H9 (cell line): ENCODE data around the gene RAB6B. TPM values are rescaled to one million over a fixed set of nuclear protein-coding genes. Genes with fewer than 3 reads are reported as not detected.

Source experiments
- DNase-seq: peaks from one replicate; pipeline ENCODE4 v3.0.0-alpha.2; 2017
- H2AFZ ChIP-seq: one replicate; pipeline ENCODE4 v1.6.1; 2013; ENCODE audit warnings: mild to moderate bottlenecking, low read length, control low read depth, moderate library complexity
- H2AK5ac ChIP-seq: 2 replicates; pipeline ENCODE4 v1.6.1; 2013; ENCODE audit warnings: low read length, control low read depth, mixed read lengths; ENCODE audit not compliant: insufficient read length
- H2BK120ac ChIP-seq: one replicate; pipeline ENCODE4 v1.6.1; 2013; ENCODE audit warnings: low read depth, mild to moderate bottlenecking, low read length, control low read depth, inconsistent platforms; ENCODE audit not compliant: poor library complexity, severe bottlenecking
- H2BK12ac ChIP-seq: 2 replicates; pipeline ENCODE4 v1.6.1; 2013; ENCODE audit warnings: low read length, control low read depth, mixed read lengths, low read depth; ENCODE audit not compliant: insufficient read length
- H2BK15ac ChIP-seq: 2 replicates; pipeline ENCODE4 v1.6.1; 2013; ENCODE audit warnings: low read depth, low read length, control low read depth
- H2BK20ac ChIP-seq: one replicate; pipeline ENCODE4 v1.6.1; 2013; ENCODE audit warnings: low read depth, mild to moderate bottlenecking, low read length, control low read depth, inconsistent platforms; ENCODE audit not compliant: poor library complexity, severe bottlenecking
- H2BK5ac ChIP-seq: 2 replicates; pipeline ENCODE4 v1.6.1; 2013; ENCODE audit warnings: low read length, control low read depth, mixed read lengths; ENCODE audit not compliant: insufficient read length
- H3K14ac ChIP-seq: 2 replicates; pipeline ENCODE4 v1.6.1; 2013; ENCODE audit warnings: low read length, control low read depth; ENCODE audit not compliant: insufficient read depth
- H3K18ac ChIP-seq: 2 replicates; pipeline ENCODE4 v1.6.1; 2013; ENCODE audit warnings: low read depth, mild to moderate bottlenecking, mixed read lengths, low read length, control low read depth; ENCODE audit not compliant: insufficient read length
- H3K23ac ChIP-seq: 2 replicates; pipeline ENCODE4 v1.6.1; 2013; ENCODE audit warnings: low read length, control low read depth, mixed read lengths, low read depth; ENCODE audit not compliant: insufficient read length
- H3K23me2 ChIP-seq: 2 replicates; pipeline ENCODE4 v1.6.1; 2013; ENCODE audit warnings: low read depth, mild to moderate bottlenecking, mixed read lengths, low read length, control low read depth; ENCODE audit not compliant: insufficient read length, poor library complexity, severe bottlenecking
- H3K27ac ChIP-seq: 2 replicates; pipeline ENCODE4 v1.5.1; 2013; ENCODE audit warnings: low read length, control low read depth, mixed read lengths, low read depth; ENCODE audit not compliant: insufficient read length
- H3K27me3 ChIP-seq: 2 replicates; pipeline ENCODE4 v1.6.1; 2013; ENCODE audit warnings: low read length, control low read depth, inconsistent platforms; ENCODE audit not compliant: insufficient read depth
- H3K4ac ChIP-seq: 2 replicates; pipeline ENCODE4 v1.6.1; 2013; ENCODE audit warnings: low read depth, mild to moderate bottlenecking, control low read depth, inconsistent platforms, low read length, moderate library complexity
- H3K4me1 ChIP-seq: 2 replicates; pipeline ENCODE4 v1.6.1; 2013; ENCODE audit warnings: low read length, control low read depth, inconsistent platforms; ENCODE audit not compliant: insufficient read depth
- H3K4me2 ChIP-seq: 2 replicates; pipeline ENCODE4 v1.6.1; 2013; ENCODE audit warnings: low read length, control low read depth, mixed read lengths; ENCODE audit not compliant: insufficient read length, insufficient read depth
- H3K56ac ChIP-seq: 2 replicates; pipeline ENCODE4 v1.6.1; 2013; ENCODE audit warnings: low read depth, mild to moderate bottlenecking, mixed read lengths, low read length, control low read depth; ENCODE audit not compliant: insufficient read length
- H3K79me1 ChIP-seq: 2 replicates; pipeline ENCODE4 v1.6.1; 2013; ENCODE audit warnings: low read depth, mild to moderate bottlenecking, moderate library complexity, low read length, control low read depth, inconsistent platforms; ENCODE audit not compliant: insufficient read depth, poor library complexity, severe bottlenecking
- H3K79me2 ChIP-seq: 2 replicates; pipeline ENCODE4 v1.6.1; 2013; ENCODE audit warnings: low read length, control low read depth, inconsistent platforms; ENCODE audit not compliant: insufficient read depth
- H3K9ac ChIP-seq: 2 replicates; pipeline ENCODE4 v1.6.1; 2013; ENCODE audit warnings: low read length, control low read depth, mixed read lengths; ENCODE audit not compliant: insufficient read length; ENCODE audit errors: extremely low read depth
- H3K9me3 ChIP-seq: one replicate; pipeline ENCODE4 v1.6.1; 2013; ENCODE audit warnings: low read depth, low read length, inconsistent platforms; ENCODE audit not compliant: control insufficient read depth
- H3T11ph ChIP-seq: one replicate; pipeline ENCODE4 v1.6.1; 2013; ENCODE audit warnings: mild to moderate bottlenecking, low read length, control low read depth, inconsistent platforms
- H4K20me1 ChIP-seq: one replicate; pipeline ENCODE4 v1.6.1; 2013; ENCODE audit not compliant: control insufficient read depth, insufficient read length, insufficient read depth
- H4K5ac ChIP-seq: 2 replicates; pipeline ENCODE4 v1.6.1; 2013; ENCODE audit warnings: low read depth, mild to moderate bottlenecking, mixed read lengths, low read length, control low read depth; ENCODE audit not compliant: insufficient read length
- H4K8ac ChIP-seq: replicated peaks from 2 replicates; pipeline ENCODE4 v1.6.1; 2013; ENCODE audit warnings: low read length, control low read depth, mixed read lengths, low read depth; ENCODE audit not compliant: insufficient read length
- H4K91ac ChIP-seq: 2 replicates; pipeline ENCODE4 v1.6.1; 2013; ENCODE audit warnings: low read depth, mild to moderate bottlenecking, moderate library complexity, mixed read lengths, low read length, control low read depth; ENCODE audit not compliant: insufficient read length
- H3K27ac Mint-ChIP-seq, 3 experiments: 2 replicates in 2 of 3; 3 replicates in 1 of 3; pipeline ENCODE4 v1.8.0; 2020 to 2021; ENCODE audit warnings: mixed read lengths in 3 of 3, mild to moderate bottlenecking in 1 of 3, moderate library complexity in 1 of 3
- H3K27me3 Mint-ChIP-seq: 2 replicates; pipeline ENCODE4 v1.8.0; 2021; ENCODE audit warnings: low read depth, mild to moderate bottlenecking, moderate library complexity, mixed read lengths
- H3K36me3 Mint-ChIP-seq, 3 experiments: 2 replicates in 2 of 3; 3 replicates in 1 of 3; pipeline ENCODE4 v1.8.0; 2020 to 2021; ENCODE audit warnings: low read depth in 3 of 3, mixed read lengths in 3 of 3; ENCODE audit not compliant: insufficient read depth in 1 of 3
- H3K4me1 Mint-ChIP-seq, 2 experiments: 2 replicates each; pipeline ENCODE4 v1.8.0; 2020; ENCODE audit warnings: mixed read lengths in 2 of 2
- H3K4me3 Mint-ChIP-seq, 2 experiments: 2 replicates in 1 of 2; 3 replicates in 1 of 2; pipeline ENCODE4 v1.8.0; 2020 to 2021; ENCODE audit warnings: mild to moderate bottlenecking in 2 of 2, mixed read lengths in 2 of 2, moderate library complexity in 1 of 2
- H3K9me3 Mint-ChIP-seq, 2 experiments: 2 replicates in 1 of 2; 3 replicates in 1 of 2; pipeline ENCODE4 v1.8.0; 2020; ENCODE audit warnings: mild to moderate bottlenecking in 2 of 2, mixed read lengths in 2 of 2, moderate library complexity in 1 of 2
- WGBS: extraction: QIAGEN DNeasy Blood & Tissue Kit; methylation state at CpG from one replicate; pipeline ENCODE4 v1.1.7; 2013; ENCODE audit warnings: missing lambda C conversion rate, low lambda C conversion rate, mixed read lengths; ENCODE audit not compliant: insufficient read length; ENCODE audit errors: extremely low coverage; 5-methylcytosine and 5-hydroxymethylcytosine counted together
- total RNA-seq: library from RNA; stranded (reverse); gene quantifications from 2 replicates; pipeline ENCODE4 v1.2.1, GENCODE V29; 2021
- TF ChIP-seq, protein P1 (sequence below): fragments of 200-600 bp; sonication (generic); conservative IDR thresholded peaks from 3 replicates; pipeline ENCODE4 v1.8.0; 2021; ENCODE audit warnings: antibody characterized with exemption, mild to moderate bottlenecking

The RAB6B gene
- total RNA-seq, 1 experiment from 2014 or later, result 12.3 TPM

DNA sequence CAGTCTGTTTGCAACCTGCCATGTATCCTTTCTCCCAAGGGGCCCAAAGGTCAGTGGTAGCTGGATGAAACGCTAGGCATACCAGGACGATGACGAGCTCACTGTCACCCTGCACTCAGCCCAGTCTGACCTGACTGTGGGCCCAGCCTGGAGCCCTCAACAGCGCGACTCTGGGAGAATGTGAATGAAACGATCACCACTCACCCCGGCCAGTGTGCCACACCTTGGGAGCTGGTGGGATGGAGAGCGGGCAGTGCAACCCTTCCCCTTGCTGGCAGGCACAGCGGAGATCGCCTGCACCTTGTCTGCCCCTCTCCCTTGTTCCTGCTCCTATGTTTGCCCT, 62.9 kb downstream of the RAB6B start:
- Mint-ChIP-seq H3K27me3 (no peaks in the 10 kb centered on the region), H3K4me3 (no peak overlapping the region), H3K36me3 (0 out of 7 replicates have a peak, but pooled peaks cover 0 to 1% (median 0%) of the 10 kb centered on the region in 3 experiments), H3K27ac (no peak overlapping the region), H3K9me3 (no peaks in the 10 kb centered on the region), H3K4me1 (peaks cover 0 to 7% of the 10 kb centered on the region in 2 experiments; a peak in 1 of 4 replicates)
- no peaks in the 10 kb centered on the region for H3K79me1 ChIP-seq
- no peak overlapping the region for H2BK5ac ChIP-seq
- no peak overlapping the region for H4K91ac ChIP-seq
- H3K4ac ChIP-seq, result no peak overlapping the region
- DNase-seq, result no peak
- no peak overlapping the region for H3K56ac ChIP-seq
- no peaks in the 10 kb centered on the region for H3K4me1 ChIP-seq
- H3T11ph ChIP-seq, result no peak overlapping the region
- H3K18ac ChIP-seq, result no peak overlapping the region
- H2BK20ac ChIP-seq, result no peak overlapping the region
- no peaks in the 10 kb centered on the region for H4K20me1 ChIP-seq
- H3K9ac ChIP-seq, result no peak overlapping the region
- H3K4me2 ChIP-seq, result no peak overlapping the region
- no peak overlapping the region for H3K14ac ChIP-seq
- H3K23me2 ChIP-seq, result no peaks in the 10 kb centered on the region
- no peaks in the 10 kb centered on the region for H3K79me2 ChIP-seq
- H3K9me3 ChIP-seq, result no peaks in the 10 kb centered on the region
- no peak overlapping the region for H2AFZ ChIP-seq
- H3K27ac ChIP-seq, result no peak overlapping the region
- TF ChIP-seq, protein P1, sequence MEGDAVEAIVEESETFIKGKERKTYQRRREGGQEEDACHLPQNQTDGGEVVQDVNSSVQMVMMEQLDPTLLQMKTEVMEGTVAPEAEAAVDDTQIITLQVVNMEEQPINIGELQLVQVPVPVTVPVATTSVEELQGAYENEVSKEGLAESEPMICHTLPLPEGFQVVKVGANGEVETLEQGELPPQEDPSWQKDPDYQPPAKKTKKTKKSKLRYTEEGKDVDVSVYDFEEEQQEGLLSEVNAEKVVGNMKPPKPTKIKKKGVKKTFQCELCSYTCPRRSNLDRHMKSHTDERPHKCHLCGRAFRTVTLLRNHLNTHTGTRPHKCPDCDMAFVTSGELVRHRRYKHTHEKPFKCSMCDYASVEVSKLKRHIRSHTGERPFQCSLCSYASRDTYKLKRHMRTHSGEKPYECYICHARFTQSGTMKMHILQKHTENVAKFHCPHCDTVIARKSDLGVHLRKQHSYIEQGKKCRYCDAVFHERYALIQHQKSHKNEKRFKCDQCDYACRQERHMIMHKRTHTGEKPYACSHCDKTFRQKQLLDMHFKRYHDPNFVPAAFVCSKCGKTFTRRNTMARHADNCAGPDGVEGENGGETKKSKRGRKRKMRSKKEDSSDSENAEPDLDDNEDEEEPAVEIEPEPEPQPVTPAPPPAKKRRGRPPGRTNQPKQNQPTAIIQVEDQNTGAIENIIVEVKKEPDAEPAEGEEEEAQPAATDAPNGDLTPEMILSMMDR, result no peak; the same call in 2 of the 3 replicates
- H4K5ac ChIP-seq, result no peak overlapping the region
- no peaks in the 10 kb centered on the region for H3K27me3 ChIP-seq
- H4K8ac ChIP-seq, result no peak overlapping the region
- no peak overlapping the region for H2BK12ac ChIP-seq
- H3K23ac ChIP-seq, result no peak overlapping the region
- no peak overlapping the region for H2BK120ac ChIP-seq
- no peak overlapping the region for H2BK15ac ChIP-seq
- no peak overlapping the region for H2AK5ac ChIP-seq
- WGBS, result no CpG with 5 or more reads among the region's 10 CpGs
